ENCODE measurements around the gene ZNF736.

The ZNF736 gene

GRCh38 chr7:64359543-64359942, 45.8 kb downstream of the ZNF736 start:
- ChIA-PET CTCF (no interaction called here), POLR2A (no interaction called here)
- Histone ChIP-seq H3K27ac (ENCODE audit: extremely low read depth, low read depth, low read length) (no peak overlapping the region), H3K36me3 (ENCODE audit: control insufficient read depth in 2 of 2, insufficient read depth in 1 of 2, low read length in 2 of 2) (no peaks in the 10 kb centered on the region), H3K4me3 (ENCODE audit: low read depth, low read length) (no peak overlapping the region), H3K4me1 (ENCODE audit: control insufficient read depth, insufficient read depth, low read length) (no peaks in the 10 kb centered on the region), H3K9me3 (ENCODE audit: control insufficient read depth, insufficient read depth, low read depth, low read length) (no peaks in the 10 kb centered on the region)
- TF ChIP-seq ZNF624 (tag by site-specific recombination; IDR thresholded peaks at IDR 0.05) (no peak), ZXDB (tag by site-specific recombination; IDR thresholded peaks at IDR 0.05) (no peak), ZNF10 (tag by site-specific recombination; IDR thresholded peaks at IDR 0.05) (no peak), CTCF (tag by site-specific recombination; IDR thresholded peaks at IDR 0.05) (no peak), MEIS1 (CRISPR knock-in tag; IDR thresholded peaks at IDR 0.05; ENCODE audit: borderline replicate concordance) (no peak), ZBTB21 (tag by site-specific recombination; IDR thresholded peaks at IDR 0.05) (no peak), ZFP37 (tag by site-specific recombination; IDR thresholded peaks at IDR 0.05) (no peak), ZNF169 (tag by site-specific recombination; IDR thresholded peaks at IDR 0.05) (no peak), ZNF366 (tag by site-specific recombination; conservative IDR thresholded peaks at IDR 0.05) (no peak), ZNF629 (tag by site-specific recombination; IDR thresholded peaks at IDR 0.05) (no peak), ZSCAN4 (tag by site-specific recombination; IDR thresholded peaks at IDR 0.05) (no peak), ZNF558 (tag by site-specific recombination; IDR thresholded peaks at IDR 0.05) (no peak), ZBTB49 (tag by site-specific recombination; IDR thresholded peaks at IDR 0.05; ENCODE audit: low read depth) (no peak), ZNF24 (tag by site-specific recombination; IDR thresholded peaks at IDR 0.05) (no peak), ZNF146 (tag by site-specific recombination; IDR thresholded peaks at IDR 0.05) (no peak)

GRCh38 chr7:64371116-64371515, 57.4 kb downstream of the ZNF736 start:
- Histone ChIP-seq H3K4me3 (ENCODE audit: low read depth, low read length) (no peak overlapping the region), H3K9me3 (ENCODE audit: control insufficient read depth, insufficient read depth, low read depth, low read length) (no peaks in the 10 kb centered on the region), H3K4me1 (ENCODE audit: control insufficient read depth, insufficient read depth, low read length) (no peaks in the 10 kb centered on the region), H3K27ac (ENCODE audit: extremely low read depth, low read depth, low read length) (no peak overlapping the region), H3K36me3 (ENCODE audit: control insufficient read depth in 2 of 2, insufficient read depth in 1 of 2, low read length in 2 of 2) (no peaks in the 10 kb centered on the region)
- POLR2A ChIA-PET, result no interaction called here
- CTCF ChIA-PET, result no interaction called here
- TF ChIP-seq ZNF624 (tag by site-specific recombination; IDR thresholded peaks at IDR 0.05), result no peak
- TF ChIP-seq PRDM4 (tag by site-specific recombination; IDR thresholded peaks at IDR 0.05), result no peak
- no peak for TF ChIP-seq ZNF23 (tag by site-specific recombination; IDR thresholded peaks at IDR 0.05; ENCODE audit: borderline replicate concordance)
- no peak for TF ChIP-seq ZNF596 (tag by site-specific recombination; IDR thresholded peaks at IDR 0.05)
- TF ChIP-seq ZNF513 (tag by site-specific recombination; IDR thresholded peaks at IDR 0.05), result no peak
- no peak for TF ChIP-seq ZBTB11 (tag by site-specific recombination; conservative IDR thresholded peaks at IDR 0.05; ENCODE audit: low read depth)
